K562 (cell line): ENCODE measurements around the gene SETD5. TPM values are rescaled to one million over a fixed set of nuclear protein-coding genes. Genes with fewer than 3 reads are reported as not detected.
A peak's percentile ranks its signal among the peaks of the same experiment; 100 is the strongest.

Source experiments
- ARID2 ChIP-seq: fragments of 450-650 bp; IDR thresholded peaks from 2 replicates; pipeline ENCODE4 v1.6.1; 2017; ENCODE audit warnings: antibody characterized with exemption, mild to moderate bottlenecking
- BCOR ChIP-seq: fragments of 450-650 bp; IDR thresholded peaks from 2 replicates; pipeline ENCODE4 v1.6.1; 2016
- E2F1 ChIP-seq: sonication (generic); formaldehyde crosslinking; IDR thresholded peaks from 2 replicates; pipeline ENCODE4 v1.8.1; 2023; ENCODE audit warnings: mild to moderate bottlenecking, missing genetic modification reagents, moderate library complexity
- ELF2 ChIP-seq: fragments of 250-450 bp; sonication (Bioruptor Pico); IDR thresholded peaks from 2 replicates; pipeline ENCODE4 v1.5.0; 2021; ENCODE audit warnings: mild to moderate bottlenecking
- GABPA ChIP-seq: fragments of 200-800 bp; sonication (Bioruptor generic); conservative IDR thresholded peaks from 2 replicates; pipeline ENCODE4 v1.6.1; 2016; ENCODE audit warnings: low read depth, missing genetic modification characterization, missing compliant biosample characterization
- GTF2B ChIP-seq: IDR thresholded peaks from 2 replicates; pipeline ENCODE4 v1.6.1; 2011; ENCODE audit not compliant: insufficient read length; ENCODE audit errors: extremely low read depth
- MCM2 ChIP-seq: fragments of 450-650 bp; IDR thresholded peaks from 2 replicates; pipeline ENCODE4 v1.6.1; 2017; ENCODE audit warnings: low read depth, mild to moderate bottlenecking
- MNT ChIP-seq, 2 experiments: fragments of 450-650 bp; conservative IDR thresholded peaks; 2 replicates each; pipeline ENCODE4 v1.6.1; 2017; ENCODE audit warnings: mild to moderate bottlenecking in 2 of 2, moderate library complexity in 2 of 2
- NFXL1 ChIP-seq: fragments of 450-650 bp; formaldehyde crosslinking; IDR thresholded peaks from 2 replicates; pipeline ENCODE4 v1.4.0; 2021; ENCODE audit warnings: mild to moderate bottlenecking
- PKNOX1 ChIP-seq: fragments of 450-650 bp; IDR thresholded peaks from 2 replicates; pipeline ENCODE4 v1.6.1; 2016
- POLR2AphosphoS2 ChIP-seq: IDR thresholded peaks from 2 replicates; pipeline ENCODE4 v1.6.1; 2012; ENCODE audit warnings: low read length, improper control_type of control experiment
- POLR3G ChIP-seq: IDR thresholded peaks from 2 replicates; pipeline ENCODE4 v1.6.1; 2011; ENCODE audit not compliant: insufficient read length, insufficient replicate concordance; ENCODE audit errors: extremely low read depth
- PTBP1 ChIP-seq: fragments of 200-400 bp; formaldehyde crosslinking; IDR thresholded peaks from 2 replicates; pipeline ENCODE4 v1.6.1; 2017; ENCODE audit warnings: low read depth, low read length
- SMAD1 ChIP-seq: fragments of 150-350 bp; IDR thresholded peaks from 2 replicates; pipeline ENCODE4 v1.6.1; 2014; ENCODE audit warnings: low read length, low read depth; ENCODE audit not compliant: partially characterized antibody
- TFAP4 ChIP-seq: sonication (generic); formaldehyde crosslinking; IDR thresholded peaks from 2 replicates; pipeline ENCODE4 v1.8.0; 2022; ENCODE audit warnings: missing genetic modification reagents, mild to moderate bottlenecking, moderate library complexity, borderline replicate concordance
- THRAP3 ChIP-seq: fragments of 450-650 bp; IDR thresholded peaks from 2 replicates; pipeline ENCODE4 v1.6.1; 2016; ENCODE audit warnings: mild to moderate bottlenecking, inconsistent platforms, borderline replicate concordance
- ZNF274 ChIP-seq: IDR thresholded peaks from 2 replicates; pipeline ENCODE4 v1.6.1; 2011; ENCODE audit warnings: low read depth, mild to moderate bottlenecking, low read length, moderate library complexity, borderline replicate concordance
- polyA plus RNA-seq, 8 experiments: library from polyadenylated mRNA; depleted of rRNA in 4 of 8; stranded (reverse) in 5 of 8; unstranded in 3 of 8; fragments of >200 nt; fragmentation: Nextera tagmentation in 2 of 8; fragmentation: Illumina TruSeq in 1 of 8; extraction: Ambion mirVana in 2 of 8; extraction: Trizol in 1 of 8; gene quantifications; 2 replicates each; pipeline versions ENCODE4 v1.2.1 to v1.2.3, GENCODE V29; 2011 to 2014; ENCODE audit warnings: inconsistent platforms in 1 of 8, missing spikeins in 1 of 8
- total RNA-seq, 7 experiments: library from RNA; depleted of rRNA in 6 of 7; stranded (reverse); fragments of >200 nt in 6 of 7; fragmentation: Illumina TruSeq in 2 of 7; extraction: Trizol in 2 of 7; gene quantifications; 2 replicates each; pipeline versions ENCODE4 v1.2.1 to v1.2.3, GENCODE V29; 2011 to 2021; ENCODE audit warnings: low replicate concordance in 1 of 7
- TF ChIP-seq, protein P1 (sequence below): fragments of 450-650 bp; IDR thresholded peaks from 2 replicates; pipeline ENCODE4 v1.6.1; 2016; ENCODE audit warnings: missing biosample characterization, missing genetic modification characterization
- TF ChIP-seq, protein P2 (sequence below): fragments of 250-450 bp; sonication (Bioruptor Pico); IDR thresholded peaks from 2 replicates; pipeline ENCODE4 v1.8.0; 2021; ENCODE audit warnings: moderate library complexity, mild to moderate bottlenecking, inconsistent platforms

SETD5 gene
- total and polyA plus RNA-seq, 9 of the 15 experiments (the other 6 are each of a cell fraction or from before 2014, with no cell fraction given), result 20.8 to 135 (median 87.2) TPM

DNA sequence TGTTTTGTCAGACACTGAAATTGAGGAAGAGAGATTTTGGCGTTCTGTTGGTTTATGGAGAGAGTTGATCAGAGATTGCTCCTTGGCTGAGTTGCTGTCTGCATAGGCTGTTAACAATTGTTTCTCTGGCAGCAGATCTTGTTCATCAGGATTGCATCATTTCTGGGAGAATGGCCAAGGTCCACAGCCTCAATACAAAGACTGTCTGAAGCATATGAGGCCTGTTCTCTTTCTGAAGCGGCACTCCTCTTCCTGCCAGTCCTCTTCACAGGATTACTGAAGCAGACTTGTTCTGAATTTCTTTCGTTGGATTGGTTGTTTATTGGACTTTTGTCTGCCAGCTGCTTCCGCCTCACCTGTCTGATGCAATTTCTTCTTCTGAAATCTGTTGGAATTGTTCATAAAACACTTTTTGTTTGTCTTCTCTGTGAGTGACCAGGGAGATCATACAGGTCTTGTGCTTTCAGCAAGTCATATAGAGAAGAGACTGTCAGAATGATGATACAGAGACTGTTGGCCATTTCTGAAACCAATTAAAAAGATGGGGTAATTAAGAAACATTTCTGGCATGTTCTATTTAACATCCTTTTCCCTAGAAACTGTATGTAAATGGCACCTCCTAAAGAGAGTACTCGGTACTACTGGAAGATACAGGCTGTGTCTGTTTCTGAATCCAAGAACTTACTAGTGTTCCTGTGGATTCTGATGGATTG is 25.5 kb downstream of the SETD5 start (continued):
- TF ChIP-seq, protein P1, sequence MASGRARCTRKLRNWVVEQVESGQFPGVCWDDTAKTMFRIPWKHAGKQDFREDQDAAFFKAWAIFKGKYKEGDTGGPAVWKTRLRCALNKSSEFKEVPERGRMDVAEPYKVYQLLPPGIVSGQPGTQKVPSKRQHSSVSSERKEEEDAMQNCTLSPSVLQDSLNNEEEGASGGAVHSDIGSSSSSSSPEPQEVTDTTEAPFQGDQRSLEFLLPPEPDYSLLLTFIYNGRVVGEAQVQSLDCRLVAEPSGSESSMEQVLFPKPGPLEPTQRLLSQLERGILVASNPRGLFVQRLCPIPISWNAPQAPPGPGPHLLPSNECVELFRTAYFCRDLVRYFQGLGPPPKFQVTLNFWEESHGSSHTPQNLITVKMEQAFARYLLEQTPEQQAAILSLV (tag), result peak; percentile 98
- TF ChIP-seq POLR3G, result no peak
- peak; percentile 42; the same call in 1 of the 2 replicates for TF ChIP-seq TFAP4 (CRISPR knock-in tag)
- no peak for TF ChIP-seq BCOR
- TF ChIP-seq MNT (conservative IDR thresholded peaks at IDR 0.05), result peak; percentile 36 to 74; a peak in 2 of 4 replicates
- TF ChIP-seq GTF2B, result no peak
- peak; percentile 45; the same call in 1 of the 2 replicates for TF ChIP-seq ARID2
- no peak for TF ChIP-seq ELF2 (CRISPR knock-in tag)
- TF ChIP-seq GABPA, result peak; percentile 61
- TF ChIP-seq ZNF274, result no peak
- peak; percentile 59 for TF ChIP-seq SMAD1
- TF ChIP-seq NFXL1 (CRISPR knock-in tag), result peak; percentile 82; the same call in 1 of the 2 replicates
- peak; percentile 67; the same call in 1 of the 2 replicates for TF ChIP-seq PKNOX1
- TF ChIP-seq PTBP1, result no peak
- TF ChIP-seq E2F1 (CRISPR knock-in tag), result peak; percentile 35; the same call in 1 of the 2 replicates
- TF ChIP-seq, protein P2, sequence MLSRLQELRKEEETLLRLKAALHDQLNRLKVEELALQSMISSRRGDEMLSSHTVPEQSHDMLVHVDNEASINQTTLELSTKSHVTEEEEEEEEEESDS (CRISPR knock-in tag), result no peak
- peak; percentile 51; the same call in 1 of the 2 replicates for TF ChIP-seq POLR2AphosphoS2
- TF ChIP-seq MCM2, result no peak
- TF ChIP-seq THRAP3, result peak; percentile 19; the same call in 1 of the 2 replicates
